Adipocyte (in vitro differentiated cells): Measurements from ENCODE around the gene VPS35L.
A peak's percentile ranks its signal among the peaks of the same experiment; 100 is the strongest.

Source experiments
- DNase-seq: peaks from one replicate; pipeline ENCODE4 v3.0.0-alpha.2; 2015; ENCODE audit warnings: low read depth
- H3K27me3 ChIP-seq: replicated peaks from 2 replicates; pipeline ENCODE4 v1.7.0; 2013; ENCODE audit warnings: mild to moderate bottlenecking, low read length, moderate library complexity; ENCODE audit not compliant: control insufficient read depth, insufficient read depth
- H3K36me3 ChIP-seq: 2 replicates; pipeline ENCODE4 v1.7.0; 2013; ENCODE audit warnings: low read length, mild to moderate bottlenecking, moderate library complexity; ENCODE audit not compliant: control insufficient read depth, insufficient read depth, severe bottlenecking
- H3K4me1 ChIP-seq: 2 replicates; pipeline ENCODE4 v1.7.0; 2013; ENCODE audit warnings: mild to moderate bottlenecking, low read length, moderate library complexity; ENCODE audit not compliant: control insufficient read depth, insufficient read depth
- H3K4me3 ChIP-seq: 2 replicates; pipeline ENCODE4 v1.7.0; 2013; ENCODE audit warnings: mild to moderate bottlenecking, low read length, moderate library complexity
- H3K9ac ChIP-seq: 2 replicates; pipeline ENCODE4 v1.7.0; 2013; ENCODE audit warnings: mild to moderate bottlenecking, low read length, moderate library complexity
- H3K9me3 ChIP-seq: 2 replicates; pipeline ENCODE4 v1.7.0; 2013; ENCODE audit warnings: mild to moderate bottlenecking, low read length, moderate library complexity; ENCODE audit not compliant: control insufficient read depth

The VPS35L gene

GRCh38 chr16:19737306-19738038, 182.0 kb downstream of the VPS35L start:
- Histone ChIP-seq H3K27me3 (no peaks in the 10 kb centered on the region), H3K4me1 (no peaks in the 10 kb centered on the region), H3K4me3 (no peak overlapping the region), H3K9me3 (no peaks in the 10 kb centered on the region), H3K36me3 (peaks cover 26% of the 10 kb centered on the region), H3K9ac (no peak overlapping the region)
- DNase-seq, result no peak

GRCh38 chr16:19741354-19741753, 185.9 kb downstream of the VPS35L start:
- no peak for DNase-seq
- H3K9me3 ChIP-seq, result no peaks in the 10 kb centered on the region
- H3K27me3 ChIP-seq, result no peaks in the 10 kb centered on the region
- no peak overlapping the region for H3K4me3 ChIP-seq
- peaks cover 7% of the 10 kb centered on the region for H3K36me3 ChIP-seq
- H3K4me1 ChIP-seq, result peaks cover 7% of the 10 kb centered on the region
- H3K9ac ChIP-seq, result no peak overlapping the region

GRCh38 chr16:19743816-19744159, 188.3 kb downstream of the VPS35L start:
- no peak for DNase-seq
- peaks cover 6% of the 10 kb centered on the region for H3K36me3 ChIP-seq
- no peak overlapping the region for H3K4me3 ChIP-seq
- peaks cover 11% of the 10 kb centered on the region for H3K4me1 ChIP-seq
- H3K9ac ChIP-seq, result no peak overlapping the region
- no peaks in the 10 kb centered on the region for H3K9me3 ChIP-seq
- H3K27me3 ChIP-seq, result no peaks in the 10 kb centered on the region

- no peak for DNase-seq
- no peak overlapping the region for H3K9ac ChIP-seq
- peaks cover 16% of the 10 kb centered on the region for H3K4me1 ChIP-seq
- H3K4me3 ChIP-seq, result no peak overlapping the region
- no peaks in the 10 kb centered on the region for H3K9me3 ChIP-seq
- no peaks in the 10 kb centered on the region for H3K27me3 ChIP-seq
- H3K36me3 ChIP-seq, result peaks cover 6% of the 10 kb centered on the region
Observed at GRCh38 chr16:19744670-19745069, 189.2 kb downstream of the VPS35L start.

- Histone ChIP-seq H3K36me3 (no peaks in the 10 kb centered on the region), H3K27me3 (no peaks in the 10 kb centered on the region), H3K9me3 (no peaks in the 10 kb centered on the region), H3K4me1 (peaks cover 16% of the 10 kb centered on the region), H3K4me3 (no peak overlapping the region), H3K9ac (no peak overlapping the region)
- DNase-seq, result peak; percentile 45
Observed at GRCh38 chr16:19745286-19746010, 189.9 kb downstream of the VPS35L start.

- Histone ChIP-seq H3K9me3 (no peaks in the 10 kb centered on the region), H3K9ac (no peak overlapping the region), H3K27me3 (no peaks in the 10 kb centered on the region), H3K36me3 (no peaks in the 10 kb centered on the region), H3K4me3 (no peak overlapping the region), H3K4me1 (peaks cover 16% of the 10 kb centered on the region)
- no peak for DNase-seq
Observed at GRCh38 chr16:19746561-19746960, 191.1 kb downstream of the VPS35L start.

- no peak overlapping the region for H3K4me3 ChIP-seq
- peaks cover 20% of the 10 kb centered on the region for H3K4me1 ChIP-seq
- no peaks in the 10 kb centered on the region for H3K9me3 ChIP-seq
- H3K27me3 ChIP-seq, result no peaks in the 10 kb centered on the region
- no peak overlapping the region for H3K9ac ChIP-seq
- DNase-seq, result peak; percentile 7
- no peaks in the 10 kb centered on the region for H3K36me3 ChIP-seq
Observed at GRCh38 chr16:19748389-19749168, 193.1 kb downstream of the VPS35L start.

- DNase-seq, result no peak
- Histone ChIP-seq H3K9ac (no peak overlapping the region), H3K4me3 (no peak overlapping the region), H3K36me3 (no peaks in the 10 kb centered on the region), H3K9me3 (no peaks in the 10 kb centered on the region), H3K4me1 (peaks cover 30% of the 10 kb centered on the region), H3K27me3 (no peaks in the 10 kb centered on the region)
Observed at GRCh38 chr16:19749571-19750080, 194.1 kb downstream of the VPS35L start.
